OCI-LY3 (cell line): ENCODE data around the gene CAPN1.

Experiments used
- EZH2phosphoT487 ChIP-seq: fragments of 200-600 bp; shearing (Covaris generic); IDR thresholded peaks from 2 replicates; pipeline ENCODE4 v1.6.1; 2018; ENCODE audit warnings: antibody characterized with exemption, mixed run types, low read depth
- TF ChIP-seq, protein P1 (sequence below): fragments of 200-600, 300-600 bp; sonication (generic); IDR thresholded peaks from 2 replicates; pipeline ENCODE4 v1.5.1; 2014; ENCODE audit warnings: antibody characterized with exemption, low read length, low read depth

DNA sequence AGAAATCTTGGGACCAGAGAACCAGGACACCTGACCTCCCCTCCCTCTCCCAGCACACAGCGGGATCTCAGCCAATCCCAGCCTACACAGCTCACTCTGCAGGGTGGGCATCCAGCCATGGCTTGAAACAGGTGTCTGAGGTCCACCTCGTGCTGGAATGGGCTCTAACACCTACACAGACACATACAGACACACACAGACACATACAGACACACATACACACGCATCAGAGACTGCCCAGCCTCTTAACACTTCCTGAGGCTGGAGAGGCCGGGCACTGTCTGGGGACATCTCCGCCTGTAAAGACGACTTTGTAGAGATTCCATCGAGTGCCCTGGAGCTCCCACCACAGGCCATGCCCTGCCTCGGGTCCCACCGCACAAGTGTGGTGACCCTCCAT is 36.7 kb downstream of the CAPN1 start:
- TF ChIP-seq, protein P1, sequence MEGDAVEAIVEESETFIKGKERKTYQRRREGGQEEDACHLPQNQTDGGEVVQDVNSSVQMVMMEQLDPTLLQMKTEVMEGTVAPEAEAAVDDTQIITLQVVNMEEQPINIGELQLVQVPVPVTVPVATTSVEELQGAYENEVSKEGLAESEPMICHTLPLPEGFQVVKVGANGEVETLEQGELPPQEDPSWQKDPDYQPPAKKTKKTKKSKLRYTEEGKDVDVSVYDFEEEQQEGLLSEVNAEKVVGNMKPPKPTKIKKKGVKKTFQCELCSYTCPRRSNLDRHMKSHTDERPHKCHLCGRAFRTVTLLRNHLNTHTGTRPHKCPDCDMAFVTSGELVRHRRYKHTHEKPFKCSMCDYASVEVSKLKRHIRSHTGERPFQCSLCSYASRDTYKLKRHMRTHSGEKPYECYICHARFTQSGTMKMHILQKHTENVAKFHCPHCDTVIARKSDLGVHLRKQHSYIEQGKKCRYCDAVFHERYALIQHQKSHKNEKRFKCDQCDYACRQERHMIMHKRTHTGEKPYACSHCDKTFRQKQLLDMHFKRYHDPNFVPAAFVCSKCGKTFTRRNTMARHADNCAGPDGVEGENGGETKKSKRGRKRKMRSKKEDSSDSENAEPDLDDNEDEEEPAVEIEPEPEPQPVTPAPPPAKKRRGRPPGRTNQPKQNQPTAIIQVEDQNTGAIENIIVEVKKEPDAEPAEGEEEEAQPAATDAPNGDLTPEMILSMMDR = no peak
- no peak for TF ChIP-seq EZH2phosphoT487
